ENCODE data around the gene TRAF4.
"Not testable (repeated sequence)": the region's sequence is repeated elsewhere in the genome, so short reads cannot be mapped to it uniquely, and the experiment has no call there.

Gene TRAF4

GRCh38 chr17:28714281-28714680 lies 29.5 kb upstream of the TRAF4 start:
- DNase-seq (ENCODE audit: low spot score) = no peak

DNA sequence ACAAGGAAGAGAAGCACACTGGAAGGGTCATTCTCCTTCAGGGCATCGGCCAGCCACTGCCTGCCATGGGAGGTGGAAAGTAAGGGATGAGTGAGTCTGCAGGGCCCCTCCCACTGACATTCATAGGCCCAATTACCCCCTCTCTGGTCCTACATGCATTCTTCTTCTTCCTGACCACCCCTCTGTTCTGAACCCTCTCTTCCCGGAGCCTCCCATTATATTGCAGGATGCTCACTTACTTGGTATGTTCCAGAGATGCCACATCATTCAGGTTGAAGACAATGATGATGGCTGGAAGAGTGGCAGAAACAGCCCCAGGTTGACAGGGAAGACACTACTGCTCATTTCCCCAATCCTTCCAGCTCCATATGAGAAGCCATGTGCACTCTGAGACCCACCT lies 28.6 kb upstream of the TRAF4 start:
- DNase-seq (ENCODE audit: low spot score) = no peak

DNA sequence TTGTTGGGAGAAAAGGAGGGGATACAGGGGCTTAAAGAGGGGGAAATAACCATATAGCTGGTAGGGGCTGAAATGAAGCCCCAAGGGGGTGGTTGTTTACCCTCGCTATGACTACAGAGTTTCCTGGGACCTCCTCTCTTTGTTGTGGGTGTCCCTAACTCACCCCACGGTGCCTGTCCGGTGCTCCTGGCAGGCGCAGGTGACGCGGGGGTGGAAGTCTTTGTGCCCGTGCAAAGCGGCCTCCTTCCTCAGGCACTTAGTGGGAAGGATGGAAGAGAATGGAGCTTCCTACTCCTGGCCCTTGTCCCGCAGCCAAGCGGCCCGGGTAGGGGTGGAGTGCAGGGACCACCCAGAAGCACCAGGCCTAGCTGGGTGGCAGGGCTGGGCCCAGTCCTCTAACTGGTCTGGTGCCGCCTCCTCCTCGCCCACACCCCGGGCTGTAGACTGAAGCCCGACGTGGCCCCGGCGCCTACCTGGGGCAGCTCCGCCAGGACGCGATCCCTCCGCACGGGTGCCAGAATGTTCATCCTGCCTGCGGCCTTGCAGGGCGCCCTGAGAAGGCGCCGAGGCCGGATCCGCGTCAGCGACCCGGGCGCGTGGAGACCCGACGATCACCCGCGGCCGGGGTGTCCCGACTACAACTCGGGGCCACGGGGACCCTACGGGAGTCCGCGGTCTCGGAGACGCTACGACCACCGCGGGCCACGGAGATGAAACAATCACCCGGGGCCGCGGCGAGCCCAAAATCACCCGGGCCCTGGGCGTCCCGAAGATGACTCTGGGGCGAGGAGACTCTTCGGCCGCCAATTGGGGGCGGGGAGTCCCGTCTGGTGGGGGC lies 26.9 kb upstream of the TRAF4 start:
- peak; percentile 55 for DNase-seq (ENCODE audit: low spot score)

DNA sequence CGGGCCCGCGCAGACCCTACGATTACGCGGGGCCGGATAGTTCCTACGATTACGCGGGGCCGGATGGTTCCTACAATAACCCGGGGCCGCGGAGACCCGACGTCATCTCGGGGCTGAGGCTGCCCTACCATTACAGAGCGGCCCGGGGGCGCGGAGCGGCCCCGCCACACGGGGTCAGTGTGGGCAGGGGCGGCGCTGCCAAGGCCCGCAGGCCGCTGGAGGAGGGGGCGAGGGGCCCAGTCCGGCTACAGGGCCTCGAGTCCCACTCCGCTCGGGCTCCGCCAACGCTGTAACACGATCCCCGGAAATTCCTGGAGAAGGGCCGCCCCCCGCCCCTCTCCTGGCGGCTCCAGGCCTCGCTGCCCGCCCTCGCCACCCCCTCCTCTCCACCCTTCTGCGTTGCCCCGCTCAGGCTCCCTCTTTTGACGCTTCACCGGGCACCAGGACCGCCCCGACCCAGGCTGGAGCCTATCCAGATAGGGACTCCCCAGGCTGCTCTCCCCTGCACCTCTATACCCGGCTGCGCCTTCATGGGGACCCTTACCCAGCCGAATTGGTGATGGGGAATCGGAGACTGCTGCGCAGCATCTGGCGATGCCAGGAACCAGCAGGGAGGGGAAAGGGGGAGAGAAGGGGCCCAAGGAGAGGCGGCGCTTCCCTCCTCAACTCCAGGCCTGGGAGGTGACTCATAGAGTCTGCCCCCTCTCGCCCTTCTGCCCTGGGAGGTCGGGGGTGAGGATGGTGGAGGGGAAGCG lies 26.1 kb upstream of the TRAF4 start, which contains the start of gene RAB34:
TSS of gene RAB34 (minus strand) at position 291 of the 755 bp plus-strand sequence. CDS start 602 bp downstream, outside the sequence.
- peak; percentile 87 for DNase-seq (ENCODE audit: low spot score)

DNA sequence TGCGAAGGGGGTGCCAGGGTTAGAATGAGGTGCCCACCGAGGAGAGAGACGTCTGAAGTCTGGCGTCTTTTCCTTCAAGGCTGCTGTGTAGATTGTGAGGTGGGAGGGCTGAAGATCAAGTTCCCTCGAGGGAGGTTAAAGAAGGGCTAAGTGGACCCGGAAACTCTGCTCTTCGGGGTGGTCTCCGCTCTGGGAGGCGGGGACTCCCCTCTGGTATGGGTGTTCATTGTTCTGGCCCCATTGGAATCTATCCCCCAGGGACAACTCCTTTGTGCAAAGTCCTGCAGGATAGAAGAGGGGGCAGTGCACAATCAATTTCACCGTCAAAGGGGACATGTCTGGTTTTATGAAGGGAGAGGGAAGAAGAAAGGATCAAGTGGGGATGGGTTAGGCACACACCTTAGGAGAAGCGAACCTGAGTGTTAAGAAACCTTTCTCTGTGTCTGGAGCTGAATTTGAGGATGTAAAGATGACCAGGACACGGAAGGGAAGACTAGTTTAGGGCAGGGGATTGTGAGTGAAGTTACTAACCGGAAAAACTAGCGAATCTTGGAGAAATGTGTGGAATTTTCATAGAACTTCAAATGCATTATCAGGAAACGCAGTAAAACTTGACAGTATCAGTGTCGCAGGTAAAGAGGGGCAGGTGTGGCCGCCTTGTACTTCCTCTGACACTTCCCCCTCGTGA lies 25.3 kb upstream of the TRAF4 start:
- DNase-seq (ENCODE audit: low spot score) = no peak

DNA sequence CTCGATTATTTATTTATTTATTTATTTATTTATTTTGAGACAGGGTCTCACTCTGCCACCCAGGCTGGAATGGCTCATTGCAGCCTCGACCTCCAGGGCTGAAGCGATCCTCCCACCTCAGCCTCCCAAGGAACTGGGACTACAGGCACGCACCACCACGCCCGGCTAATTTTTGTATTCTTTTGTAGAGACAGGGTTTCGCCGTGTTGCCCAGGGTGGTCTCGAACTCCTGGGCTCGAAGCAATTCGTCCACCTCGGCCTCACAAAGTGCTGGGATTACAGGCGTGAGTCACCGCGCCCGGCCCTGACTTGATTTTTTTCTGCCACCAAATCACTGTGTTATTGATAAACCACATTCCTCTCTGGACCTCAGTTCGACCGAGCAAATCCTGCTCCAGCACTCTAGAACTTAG lies 24.8 kb upstream of the TRAF4 start:
- DNase-seq (ENCODE audit: low spot score) = no peak

GRCh38 chr17:28720247-28720996 lies 23.4 kb upstream of the TRAF4 start:
- peak; percentile 43 for DNase-seq (ENCODE audit: low spot score)

DNA sequence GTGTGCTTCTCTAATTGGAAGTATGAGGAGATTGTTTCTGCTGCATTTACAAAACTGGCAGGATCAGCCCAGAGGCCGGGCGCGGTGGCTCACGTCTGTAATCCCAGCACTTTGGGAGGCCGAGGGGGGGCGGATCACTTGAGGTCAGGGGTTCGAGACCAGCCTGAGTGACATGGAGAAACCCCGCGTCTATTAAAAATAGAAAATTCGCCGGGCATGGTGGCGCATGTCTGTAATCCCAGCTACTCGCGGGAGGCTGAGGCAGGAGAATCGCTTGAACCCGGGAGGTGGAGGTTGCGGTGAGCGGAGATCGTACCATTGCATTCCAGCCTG lies 22.8 kb upstream of the TRAF4 start:
- not testable (repeated sequence) for DNase-seq (ENCODE audit: low spot score)

DNA sequence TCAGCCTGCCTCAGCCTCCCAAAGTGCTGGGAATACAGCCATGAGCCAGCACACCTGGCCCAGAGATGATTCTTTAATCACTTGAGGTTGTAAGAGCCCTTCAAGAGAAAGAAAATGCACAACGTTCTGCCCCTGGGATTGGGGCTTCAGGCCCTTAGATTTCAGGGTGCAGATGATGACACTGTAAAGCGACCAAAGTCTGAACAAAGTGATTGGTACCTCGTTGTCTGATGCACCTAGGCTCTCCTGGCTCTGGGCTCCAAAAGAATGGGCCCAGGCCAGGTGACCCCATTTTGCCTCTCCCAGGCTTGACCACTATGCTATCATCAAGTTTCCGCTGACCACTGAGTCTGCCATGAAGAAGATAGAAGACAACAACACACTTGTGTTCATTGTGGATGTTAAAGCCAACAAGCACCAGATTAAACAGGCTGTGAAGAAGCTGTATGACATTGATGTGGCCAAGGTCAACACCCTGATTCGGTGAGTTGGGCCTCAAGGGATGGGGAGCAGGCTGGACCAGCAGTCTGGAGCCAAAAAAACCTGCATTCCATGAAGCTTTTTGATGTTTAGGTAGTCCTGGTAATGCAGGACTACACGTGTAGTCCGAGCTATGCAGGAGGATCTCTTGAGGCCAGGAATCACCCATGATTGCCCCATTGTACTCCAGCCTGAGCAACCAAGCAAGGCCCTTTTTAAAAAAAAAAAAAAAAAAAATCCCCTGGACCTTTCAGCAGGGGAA lies 21.2 kb upstream of the TRAF4 start:
- no peak for DNase-seq (ENCODE audit: low spot score)

DNA sequence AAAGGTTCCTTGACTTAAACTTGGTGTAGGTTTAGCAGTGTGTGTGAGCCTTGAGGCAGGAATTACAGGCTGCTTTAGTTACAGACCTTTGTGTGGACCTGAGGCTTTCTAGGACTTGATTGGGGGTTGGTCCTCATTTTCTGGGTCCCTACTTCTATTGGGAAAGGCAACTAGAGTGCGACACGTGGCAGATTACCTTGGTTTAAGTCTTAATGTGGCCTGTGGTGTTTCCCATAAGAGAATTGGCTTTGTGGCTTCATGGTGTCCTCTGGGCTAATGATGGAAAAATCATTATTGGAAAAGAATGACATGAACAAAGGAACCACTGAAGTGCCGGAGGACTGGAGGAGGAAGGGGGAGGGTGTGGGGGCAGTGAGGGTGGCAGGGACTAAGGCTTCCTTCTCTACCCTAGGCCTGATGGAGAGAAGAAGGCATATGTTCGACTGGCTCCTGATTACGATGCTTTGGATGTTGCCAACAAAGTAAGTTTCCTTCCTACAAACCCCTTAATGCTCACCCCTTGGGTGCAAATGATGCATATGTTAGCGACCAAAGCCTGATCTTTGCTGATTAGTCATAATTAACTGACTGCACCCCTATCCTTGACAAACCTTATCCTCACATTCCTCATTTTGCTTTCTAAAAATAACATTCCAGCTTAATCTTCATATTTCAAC lies 20.5 kb upstream of the TRAF4 start:
- DNase-seq (ENCODE audit: low spot score) = no peak

DNA sequence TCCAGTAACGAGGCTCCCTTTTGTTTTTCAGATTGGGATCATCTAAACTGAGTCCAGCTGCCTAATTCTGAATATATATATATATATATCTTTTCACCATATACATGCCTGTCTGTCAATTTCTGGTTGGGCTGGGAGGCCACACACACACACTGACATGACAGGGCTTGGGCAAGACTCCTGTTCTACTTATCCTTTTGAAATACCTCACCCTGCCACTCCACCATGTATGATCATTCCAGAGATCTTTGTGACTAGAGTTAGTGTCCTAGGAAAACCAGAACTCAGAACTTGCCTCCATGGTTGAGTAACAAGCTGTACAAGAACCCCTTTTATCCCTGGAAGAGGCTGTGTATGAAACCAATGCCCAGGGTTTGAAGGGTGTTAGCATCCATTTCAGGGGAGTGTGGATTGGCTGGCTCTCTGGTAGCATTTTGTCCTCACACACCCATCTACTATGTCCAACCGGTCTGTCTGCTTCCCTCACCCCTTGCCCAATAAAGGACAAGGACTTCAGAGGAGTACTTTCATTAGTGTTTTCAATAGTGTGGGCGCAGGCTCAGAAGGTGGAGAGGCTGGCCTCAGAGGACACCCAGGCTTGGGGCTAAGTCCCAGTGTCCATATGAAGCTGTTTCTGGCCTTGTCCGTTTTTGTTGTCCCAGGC lies 19.8 kb upstream of the TRAF4 start:
- DNase-seq (ENCODE audit: low spot score) = not testable (repeated sequence)

GRCh38 chr17:28724500-28725165 lies 19.2 kb upstream of the TRAF4 start:
- DNase-seq (ENCODE audit: low spot score) = no peak

DNA sequence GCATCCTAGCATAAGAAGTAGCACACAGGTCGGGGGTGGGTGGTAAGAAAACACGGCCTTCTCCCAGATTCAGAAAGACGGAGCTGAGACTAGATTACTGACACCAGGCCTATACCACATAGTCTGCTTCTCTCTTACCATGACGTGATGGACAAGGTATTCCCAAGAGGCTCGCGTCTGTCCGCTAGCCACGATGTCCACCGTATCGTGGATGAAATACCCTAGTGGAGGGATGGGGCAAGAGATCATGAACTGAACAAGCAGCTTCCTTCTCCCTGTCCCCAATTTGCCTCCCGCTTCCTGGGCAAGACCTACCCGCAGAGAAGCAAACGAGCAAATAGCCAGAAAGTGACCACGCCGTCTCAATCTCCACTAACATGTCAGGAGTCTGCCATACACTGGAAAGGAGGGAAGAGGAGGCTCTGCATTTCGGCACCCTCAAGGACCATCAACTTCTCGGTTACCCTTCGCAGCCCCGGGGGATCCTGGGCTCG lies 18.6 kb upstream of the TRAF4 start:
- peak; percentile 74 for DNase-seq (ENCODE audit: low spot score)

- peak; percentile 85 for DNase-seq (ENCODE audit: low spot score)
Observed at GRCh38 chr17:28725660-28726225, 18.1 kb upstream of the TRAF4 start.

DNA sequence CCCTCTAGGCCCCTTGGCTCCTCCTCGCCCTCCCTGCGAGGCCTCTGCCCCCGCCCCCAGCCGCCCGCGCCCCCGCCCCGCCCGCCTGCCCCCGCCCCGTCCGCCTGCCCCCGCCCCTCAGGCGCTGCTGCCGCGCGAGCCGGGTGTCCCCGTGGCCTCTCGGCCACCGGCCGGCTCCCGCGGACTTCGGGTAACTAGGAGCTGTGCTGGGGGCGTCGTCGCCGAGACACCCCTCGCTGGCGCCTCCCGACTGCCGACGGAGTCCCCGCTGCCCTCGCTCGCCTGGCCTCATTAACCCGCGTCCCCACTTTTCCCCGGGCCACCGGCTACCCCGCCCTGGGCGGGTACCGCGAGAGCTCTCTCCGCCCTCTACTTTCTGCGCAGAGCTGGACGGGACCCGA lies 17.6 kb upstream of the TRAF4 start, which contains the start of gene TLCD1:
TSS of gene TLCD1 (minus strand) at position 8 of the 401 bp plus-strand sequence. CDS start 136 bp downstream, outside the sequence.
- no peak for DNase-seq (ENCODE audit: low spot score)

- peak; percentile 99 for DNase-seq (ENCODE audit: low spot score)
Observed at GRCh38 chr17:28726627-28727491, 17.0 kb upstream of the TRAF4 start.

GRCh38 chr17:28728364-28729200 lies 15.2 kb upstream of the TRAF4 start, which contains the start of gene NEK8:
TSS of gene NEK8 (plus strand) at chr17:28728788. CDS start at chr17:28728814, 26 bp downstream.
- peak; percentile 95 for DNase-seq (ENCODE audit: low spot score)
